ENCODE data around the gene RALGAPA2.
A peak's percentile ranks its signal among the peaks of the same experiment; 100 is the strongest.

Gene RALGAPA2

DNA sequence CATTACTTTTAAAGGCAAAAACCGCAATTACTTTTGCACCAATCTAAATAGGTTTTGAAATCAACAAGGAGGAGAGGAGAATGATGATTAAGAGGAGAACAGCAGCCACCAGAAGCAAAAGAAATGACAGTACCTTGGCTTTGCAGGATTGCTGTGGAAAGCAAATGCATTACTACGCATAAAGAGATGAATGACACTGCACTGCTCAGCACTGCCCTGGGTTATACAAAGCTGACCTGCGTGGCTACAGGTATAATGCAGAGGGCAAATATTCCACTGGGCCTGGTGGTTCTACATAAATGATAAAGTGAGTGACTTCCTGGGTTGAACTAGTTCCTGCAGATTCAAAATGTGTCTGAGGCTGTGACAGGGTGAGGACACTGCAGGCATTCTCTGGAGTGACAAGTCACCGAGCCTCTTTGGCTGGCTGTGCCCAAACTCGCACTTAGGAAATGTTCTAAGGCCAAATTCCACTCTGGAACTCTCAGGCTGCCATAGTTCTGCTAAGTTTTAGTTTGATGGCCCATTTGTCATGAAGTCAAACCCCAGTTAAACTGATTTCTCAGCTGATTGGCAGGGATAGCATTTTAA is 265.9 kb downstream of the RALGAPA2 start:
- Histone ChIP-seq H3K4me3 (ENCODE audit: low read length, poor library complexity, severe bottlenecking) (no peak overlapping the region), H3F3A (ENCODE audit: low read depth) (no peaks in the 10 kb centered on the region), H3K36me3 (ENCODE audit: insufficient read depth, low read length) (no peaks in the 10 kb centered on the region), H3K9me2 (replicated peaks; ENCODE audit: low read depth, low read length) (no peaks in the 10 kb centered on the region), H3K9ac (ENCODE audit: low read depth, low read length, poor library complexity, severe bottlenecking) (no peak overlapping the region), H2AFZ (ENCODE audit: low read length) (no peak overlapping the region), H4K20me1 (ENCODE audit: insufficient read depth, low read length, poor library complexity, severe bottlenecking) (no peaks in the 10 kb centered on the region), H3K4me2 (ENCODE audit: low read depth, low read length, poor library complexity, severe bottlenecking) (no peak overlapping the region), H3K9me3 (ENCODE audit: insufficient read depth, low read depth, low read length) (no peaks in the 10 kb centered on the region), H3K4me1 (ENCODE audit: insufficient read depth, low read length, poor library complexity, severe bottlenecking) (peaks cover 27% of the 10 kb centered on the region), H3K27me3 (ENCODE audit: insufficient read depth, low read length, poor library complexity, severe bottlenecking) (no peaks in the 10 kb centered on the region), H3K79me2 (ENCODE audit: insufficient read depth, low read length) (no peaks in the 10 kb centered on the region)
- TF ChIP-seq, protein P1, sequence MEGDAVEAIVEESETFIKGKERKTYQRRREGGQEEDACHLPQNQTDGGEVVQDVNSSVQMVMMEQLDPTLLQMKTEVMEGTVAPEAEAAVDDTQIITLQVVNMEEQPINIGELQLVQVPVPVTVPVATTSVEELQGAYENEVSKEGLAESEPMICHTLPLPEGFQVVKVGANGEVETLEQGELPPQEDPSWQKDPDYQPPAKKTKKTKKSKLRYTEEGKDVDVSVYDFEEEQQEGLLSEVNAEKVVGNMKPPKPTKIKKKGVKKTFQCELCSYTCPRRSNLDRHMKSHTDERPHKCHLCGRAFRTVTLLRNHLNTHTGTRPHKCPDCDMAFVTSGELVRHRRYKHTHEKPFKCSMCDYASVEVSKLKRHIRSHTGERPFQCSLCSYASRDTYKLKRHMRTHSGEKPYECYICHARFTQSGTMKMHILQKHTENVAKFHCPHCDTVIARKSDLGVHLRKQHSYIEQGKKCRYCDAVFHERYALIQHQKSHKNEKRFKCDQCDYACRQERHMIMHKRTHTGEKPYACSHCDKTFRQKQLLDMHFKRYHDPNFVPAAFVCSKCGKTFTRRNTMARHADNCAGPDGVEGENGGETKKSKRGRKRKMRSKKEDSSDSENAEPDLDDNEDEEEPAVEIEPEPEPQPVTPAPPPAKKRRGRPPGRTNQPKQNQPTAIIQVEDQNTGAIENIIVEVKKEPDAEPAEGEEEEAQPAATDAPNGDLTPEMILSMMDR (conservative IDR thresholded peaks at IDR 0.05; ENCODE audit: low read length): no peak
- no peak for TF ChIP-seq EZH2phosphoT487 (IDR thresholded peaks at IDR 0.05; ENCODE audit: borderline replicate concordance)

DNA sequence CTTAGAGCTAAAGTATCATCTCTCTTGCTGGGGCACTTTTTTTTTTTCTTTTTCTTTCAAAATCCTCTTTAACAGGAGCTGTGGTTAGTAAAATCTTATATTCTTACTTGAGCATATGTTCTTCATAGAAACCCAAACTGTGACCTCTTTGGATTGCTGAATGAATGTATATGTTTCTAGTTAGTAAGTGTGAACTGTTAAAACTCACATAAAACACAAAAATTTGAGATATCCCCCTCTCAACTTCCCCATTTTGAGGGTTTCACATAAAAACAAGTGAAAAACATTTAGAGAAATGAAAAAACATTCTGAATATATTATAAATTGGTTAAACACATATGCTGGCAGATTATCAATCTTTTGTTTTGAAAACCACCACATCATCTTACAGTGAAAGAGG is 266.4 kb downstream of the RALGAPA2 start:
- Histone ChIP-seq H3K27me3 (ENCODE audit: insufficient read depth, low read length, poor library complexity, severe bottlenecking) (no peaks in the 10 kb centered on the region), H3K4me3 (ENCODE audit: low read length, poor library complexity, severe bottlenecking) (no peak overlapping the region), H3K79me2 (ENCODE audit: insufficient read depth, low read length) (no peaks in the 10 kb centered on the region), H4K20me1 (ENCODE audit: insufficient read depth, low read length, poor library complexity, severe bottlenecking) (no peaks in the 10 kb centered on the region), H3F3A (ENCODE audit: low read depth) (no peaks in the 10 kb centered on the region), H3K9me2 (replicated peaks; ENCODE audit: low read depth, low read length) (no peaks in the 10 kb centered on the region), H2AFZ (ENCODE audit: low read length) (no peak overlapping the region), H3K36me3 (ENCODE audit: insufficient read depth, low read length) (no peaks in the 10 kb centered on the region), H3K4me2 (ENCODE audit: low read depth, low read length, poor library complexity, severe bottlenecking) (no peak overlapping the region), H3K9ac (ENCODE audit: low read depth, low read length, poor library complexity, severe bottlenecking) (no peak overlapping the region), H3K9me3 (ENCODE audit: insufficient read depth, low read depth, low read length) (no peaks in the 10 kb centered on the region), H3K4me1 (ENCODE audit: insufficient read depth, low read length, poor library complexity, severe bottlenecking) (peaks cover 32% of the 10 kb centered on the region)
- no peak for TF ChIP-seq EZH2phosphoT487 (IDR thresholded peaks at IDR 0.05; ENCODE audit: borderline replicate concordance)
- TF ChIP-seq, protein P1 (conservative IDR thresholded peaks at IDR 0.05; ENCODE audit: low read length): no peak

DNA sequence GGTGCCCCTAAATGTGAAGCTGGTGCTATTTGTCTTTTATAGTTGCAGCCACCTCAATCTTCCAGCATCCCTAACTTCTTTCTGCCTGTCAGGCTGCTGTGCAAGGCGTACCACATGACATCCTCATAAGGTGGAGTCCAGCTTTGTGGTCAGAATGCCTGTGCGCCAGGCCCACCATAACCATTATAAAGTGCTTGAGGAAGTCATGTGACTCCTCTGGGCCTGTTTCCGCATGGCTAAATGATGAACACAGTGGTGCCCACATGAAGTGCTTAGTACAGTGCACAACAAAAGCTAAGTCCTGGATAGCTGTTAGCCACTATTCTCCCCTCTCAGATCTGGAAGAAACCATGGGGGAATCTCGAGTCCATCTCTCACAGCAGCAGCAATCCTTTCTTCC is 268.9 kb downstream of the RALGAPA2 start:
- TF ChIP-seq, protein P1 (conservative IDR thresholded peaks at IDR 0.05; ENCODE audit: low read length): no peak
- no peak for TF ChIP-seq EZH2phosphoT487 (IDR thresholded peaks at IDR 0.05; ENCODE audit: borderline replicate concordance)
- Histone ChIP-seq H3K4me3 (ENCODE audit: low read length, poor library complexity, severe bottlenecking) (peak overlapping the region; percentile 18), H3K4me1 (ENCODE audit: insufficient read depth, low read length, poor library complexity, severe bottlenecking) (peaks cover 32% of the 10 kb centered on the region), H3F3A (ENCODE audit: low read depth) (no peaks in the 10 kb centered on the region), H3K9ac (ENCODE audit: low read depth, low read length, poor library complexity, severe bottlenecking) (no peak overlapping the region), H3K9me3 (ENCODE audit: insufficient read depth, low read depth, low read length) (no peaks in the 10 kb centered on the region), H3K36me3 (ENCODE audit: insufficient read depth, low read length) (no peaks in the 10 kb centered on the region), H3K9me2 (replicated peaks; ENCODE audit: low read depth, low read length) (no peaks in the 10 kb centered on the region), H4K20me1 (ENCODE audit: insufficient read depth, low read length, poor library complexity, severe bottlenecking) (no peaks in the 10 kb centered on the region), H3K27me3 (ENCODE audit: insufficient read depth, low read length, poor library complexity, severe bottlenecking) (no peaks in the 10 kb centered on the region), H3K4me2 (ENCODE audit: low read depth, low read length, poor library complexity, severe bottlenecking) (peak overlapping the region; percentile 52), H3K79me2 (ENCODE audit: insufficient read depth, low read length) (no peaks in the 10 kb centered on the region), H2AFZ (ENCODE audit: low read length) (no peak overlapping the region; the same call in 1 of the 2 replicates)
